ENCODE data around the gene PSMD2.

DNA sequence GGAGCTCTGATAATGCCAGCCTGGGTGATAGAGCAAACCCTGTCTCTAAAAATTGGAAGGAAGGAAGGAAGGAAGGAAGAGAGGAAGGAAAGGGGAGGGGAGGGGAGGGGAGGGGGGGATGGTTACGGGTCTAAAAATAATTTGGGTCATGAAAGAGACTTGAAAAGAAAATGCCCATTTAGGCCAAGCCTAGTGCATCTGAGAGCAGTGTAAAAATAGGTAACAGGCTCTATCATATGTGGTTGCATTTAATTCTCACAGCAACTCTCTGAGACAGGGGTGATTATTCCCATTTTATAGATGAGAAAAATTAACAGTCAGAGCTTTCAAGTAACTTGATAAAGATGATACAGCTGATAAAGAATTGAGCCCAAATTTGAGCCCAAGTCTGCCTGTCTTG lies 26.8 kb upstream of the PSMD2 start:
- TF ChIP-seq GATA2 (IDR thresholded peaks at IDR 0.05; ENCODE audit: low read depth, low read length) (no peak), GATA3 (IDR thresholded peaks at IDR 0.05; ENCODE audit: low read depth, low read length) (no peak)
